ENCODE measurements around the gene WWTR1. TPM values are rescaled to one million over a fixed set of nuclear protein-coding genes. Genes with fewer than 3 reads are reported as not detected.

The WWTR1 gene
- total RNA-seq, 1 experiment from 2014 or later: 24.4 TPM

- Histone ChIP-seq H2BK15ac (ENCODE audit: low read depth, low read length) (no peak overlapping the region), H3K56ac (ENCODE audit: insufficient read length, low read depth, low read length) (no peak overlapping the region), H3K9ac (ENCODE audit: extremely low read depth, insufficient read length, low read length) (no peak overlapping the region), H3K18ac (ENCODE audit: insufficient read length, low read depth, low read length) (no peak overlapping the region), H3K4ac (ENCODE audit: low read depth, low read length) (no peak overlapping the region), H3K27ac (ENCODE audit: insufficient read length, low read depth, low read length) (no peak overlapping the region), H2BK20ac (ENCODE audit: low read depth, low read length, poor library complexity, severe bottlenecking) (no peak overlapping the region), H4K91ac (ENCODE audit: insufficient read length, low read depth, low read length) (no peak overlapping the region), H4K5ac (ENCODE audit: insufficient read length, low read depth, low read length) (no peak overlapping the region), H3K4me2 (ENCODE audit: insufficient read depth, insufficient read length, low read length) (no peak overlapping the region), H3K9me3 (ENCODE audit: control insufficient read depth, low read depth, low read length) (no peaks in the 10 kb centered on the region), H2AFZ (ENCODE audit: low read length) (no peak overlapping the region), H2AK5ac (ENCODE audit: insufficient read length, low read length) (no peak overlapping the region), H3K4me1 (ENCODE audit: insufficient read depth, low read length) (no peaks in the 10 kb centered on the region), H3K14ac (ENCODE audit: insufficient read depth, low read length) (no peak overlapping the region), H3K23me2 (ENCODE audit: insufficient read length, low read depth, low read length, poor library complexity, severe bottlenecking) (no peaks in the 10 kb centered on the region), H3K23ac (ENCODE audit: insufficient read length, low read depth, low read length) (no peak overlapping the region), H4K20me1 (ENCODE audit: control insufficient read depth, insufficient read depth, insufficient read length) (no peaks in the 10 kb centered on the region), H3K79me1 (ENCODE audit: insufficient read depth, low read depth, low read length, poor library complexity, severe bottlenecking) (no peaks in the 10 kb centered on the region), H3T11ph (ENCODE audit: low read length) (no peak overlapping the region), H2BK5ac (ENCODE audit: insufficient read length, low read length) (no peak overlapping the region), H3K79me2 (ENCODE audit: insufficient read depth, low read length) (no peaks in the 10 kb centered on the region), H3K27me3 (ENCODE audit: insufficient read depth, low read length) (no peaks in the 10 kb centered on the region), H4K8ac (replicated peaks; ENCODE audit: insufficient read length, low read depth, low read length) (no peak overlapping the region), H2BK12ac (ENCODE audit: insufficient read length, low read depth, low read length) (no peak overlapping the region), H2BK120ac (ENCODE audit: low read depth, low read length, poor library complexity, severe bottlenecking) (no peak overlapping the region)
- DNase-seq: no peak
- Mint-ChIP-seq H3K4me3 (no peak overlapping the region), H3K27ac (no peak overlapping the region), H3K9me3 (no peaks in the 10 kb centered on the region; a peak in 1 of 5 replicates), H3K36me3 (ENCODE audit: insufficient read depth in 1 of 3, low read depth in 3 of 3) (no peaks in the 10 kb centered on the region), H3K4me1 (peaks cover 8% of the 10 kb centered on the region in 2 experiments), H3K27me3 (ENCODE audit: low read depth) (peaks cover 1% of the 10 kb centered on the region)
- TF ChIP-seq CTCF (conservative IDR thresholded peaks at IDR 0.05): no peak
- no CpG with 5 or more reads among the region's 3 CpGs for WGBS (ENCODE audit: extremely low coverage, insufficient read length, low lambda C conversion rate)
These were observed 148.3 kb downstream of the WWTR1 start for GRCh38 chr3:149509526-149509925.
